Measurements from ENCODE around the gene METTL5.

METTL5 gene

GRCh38 chr2:169778446-169778845 is 46.3 kb downstream of the METTL5 start:
- no peak for DNase-seq

DNA sequence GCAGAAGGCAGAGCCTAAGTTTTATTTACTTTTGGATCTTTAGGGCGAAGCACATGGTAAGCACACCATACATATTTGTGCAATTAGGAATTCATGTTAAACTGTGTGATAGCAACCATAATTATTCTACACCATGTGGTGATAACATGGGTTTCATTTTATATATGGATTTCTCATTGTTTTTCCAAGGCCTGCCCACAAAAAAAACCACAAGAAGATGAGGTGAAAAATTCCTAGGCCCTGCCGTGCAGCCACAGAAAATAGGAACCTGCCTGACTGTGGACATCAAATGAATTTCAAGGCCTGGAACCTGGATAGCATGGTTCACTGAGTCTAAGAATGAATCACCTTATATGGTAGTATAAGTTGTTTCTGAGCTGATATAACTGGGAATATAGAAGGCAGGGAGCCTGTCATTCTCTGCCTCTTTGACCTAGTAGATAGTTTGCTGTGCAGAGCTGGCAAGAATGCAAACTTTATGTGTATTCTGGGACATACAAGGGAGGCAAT is 48.4 kb downstream of the METTL5 start:
- DNase-seq: no peak

GRCh38 chr2:169775765-169776164 is 48.9 kb downstream of the METTL5 start:
- no peak for DNase-seq

- DNase-seq: no peak
These were observed 49.4 kb downstream of the METTL5 start for GRCh38 chr2:169775354-169775753.

- no peak for DNase-seq
These were observed 52.1 kb downstream of the METTL5 start for GRCh38 chr2:169772651-169773050.

DNA sequence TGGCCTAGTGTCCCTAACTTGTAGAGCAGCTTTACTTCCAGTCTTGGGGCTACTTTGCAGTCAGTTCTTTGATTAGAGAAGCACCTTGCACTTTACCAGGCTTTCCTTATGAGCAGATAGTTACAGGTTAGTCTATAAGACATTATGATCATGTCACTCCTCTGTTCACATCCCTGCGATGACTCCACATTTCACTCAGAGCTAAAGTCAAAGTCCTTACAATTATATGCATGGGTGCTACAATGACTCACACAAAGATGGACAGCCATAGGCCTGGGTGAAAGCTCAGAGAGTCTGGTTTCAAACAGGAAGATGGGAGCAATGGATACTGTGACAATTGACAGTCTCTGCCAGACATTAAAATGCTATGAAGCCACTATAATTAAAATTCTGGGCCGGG is 53.1 kb downstream of the METTL5 start:
- no peak for DNase-seq

GRCh38 chr2:169771021-169771420 is 53.7 kb downstream of the METTL5 start:
- DNase-seq: no peak

DNA sequence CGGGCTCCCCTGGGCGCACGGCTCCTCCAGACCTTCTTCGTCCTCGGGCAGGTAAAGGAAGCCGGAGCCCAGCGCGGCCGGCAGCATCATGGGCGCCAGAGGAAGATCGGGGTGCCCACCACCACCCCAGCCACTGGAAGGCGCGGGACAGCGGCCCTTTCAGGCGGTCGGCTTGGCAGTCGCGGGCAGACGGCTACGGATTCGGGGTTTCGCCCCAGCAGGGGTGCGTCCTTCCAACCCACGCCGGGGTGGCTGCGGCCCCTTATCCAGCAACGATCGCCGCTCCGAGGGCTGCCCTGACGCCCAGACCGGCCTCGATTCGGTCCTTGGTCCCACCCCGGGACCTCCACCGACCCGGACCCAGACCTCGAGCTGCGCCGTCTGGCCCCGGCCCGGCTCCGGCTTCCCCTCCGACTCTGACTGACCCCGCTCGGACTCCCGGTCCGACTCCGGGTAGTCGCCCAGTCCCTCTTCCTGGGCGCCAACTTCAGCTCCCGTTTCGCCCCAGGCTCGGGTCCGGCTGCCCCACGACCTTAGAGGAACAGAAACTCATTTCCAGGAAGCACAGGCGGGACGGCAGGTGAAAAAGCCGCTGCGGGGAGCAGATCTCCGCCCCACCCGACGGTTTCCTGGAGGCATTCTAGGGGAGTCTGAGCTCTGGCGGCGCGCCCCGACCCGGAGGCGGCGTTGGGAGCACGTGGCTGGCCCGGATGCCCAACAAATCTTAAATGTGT is 56.3 kb downstream of the METTL5 start:
- peak; percentile 28 for DNase-seq

DNA sequence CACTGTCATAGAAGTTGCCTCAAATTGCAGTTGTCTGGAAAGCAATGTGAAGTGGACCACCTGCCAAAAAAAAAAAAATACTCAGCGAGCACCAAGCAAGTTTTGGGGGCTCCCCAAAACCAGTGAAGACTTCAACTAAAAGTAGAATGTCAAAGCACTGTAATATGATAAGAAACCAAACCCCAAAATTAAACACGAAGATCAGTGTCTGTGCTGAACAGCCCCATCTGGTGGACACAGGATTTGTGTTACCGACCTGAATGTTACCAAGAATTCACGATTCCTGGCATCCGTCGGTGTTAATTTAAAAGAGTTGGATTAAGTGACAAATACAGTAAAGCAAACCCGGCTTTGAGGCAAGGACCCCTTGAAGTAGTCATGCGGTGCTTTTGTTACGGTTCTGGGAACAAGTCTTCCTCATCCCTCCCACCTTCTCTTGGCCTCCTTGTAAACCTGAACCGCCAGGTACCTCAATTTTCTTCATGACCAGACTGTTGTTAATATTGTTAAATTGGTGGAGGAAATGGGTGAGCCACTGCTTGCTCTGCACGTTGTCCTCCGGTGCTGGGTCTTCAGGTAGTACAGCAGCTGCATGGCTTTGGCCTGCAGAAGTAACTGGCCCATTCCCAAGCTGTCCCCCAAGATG is 57.3 kb downstream of the METTL5 start:
- DNase-seq: peak; percentile 67

- DNase-seq: no peak
These were observed 59.2 kb downstream of the METTL5 start for GRCh38 chr2:169765523-169765922.

- no peak for DNase-seq
These were observed 62.8 kb downstream of the METTL5 start for GRCh38 chr2:169761970-169762292.

Data from CD4-positive, alpha-beta T cell treated with Interleukin-4 for 4 hours (primary cell).